PFSK-1 (cell line): ENCODE data around the gene NRG3.

Experiments used
- POLR2AphosphoS5 ChIP-seq: IDR thresholded peaks from 2 replicates; pipeline ENCODE4 v1.6.1; 2012; ENCODE audit warnings: low read depth, mild to moderate bottlenecking, control low read depth, low read length, moderate library complexity
- REST ChIP-seq, 2 experiments: IDR thresholded peaks; 2 replicates each; pipeline versions ENCODE4 v1.6.1 to v1.8.0; 2011 to 2012; ENCODE audit warnings: low read depth in 2 of 2, low read length in 2 of 2, control low read depth in 1 of 2, inconsistent platforms in 1 of 2, mild to moderate bottlenecking in 1 of 2, moderate library complexity in 1 of 2; ENCODE audit not compliant: insufficient read depth in 1 of 2
- TAF1 ChIP-seq: IDR thresholded peaks from 2 replicates; pipeline ENCODE4 v1.6.1; 2012; ENCODE audit warnings: low read length, control low read depth, borderline replicate concordance; ENCODE audit not compliant: insufficient read depth

DNA sequence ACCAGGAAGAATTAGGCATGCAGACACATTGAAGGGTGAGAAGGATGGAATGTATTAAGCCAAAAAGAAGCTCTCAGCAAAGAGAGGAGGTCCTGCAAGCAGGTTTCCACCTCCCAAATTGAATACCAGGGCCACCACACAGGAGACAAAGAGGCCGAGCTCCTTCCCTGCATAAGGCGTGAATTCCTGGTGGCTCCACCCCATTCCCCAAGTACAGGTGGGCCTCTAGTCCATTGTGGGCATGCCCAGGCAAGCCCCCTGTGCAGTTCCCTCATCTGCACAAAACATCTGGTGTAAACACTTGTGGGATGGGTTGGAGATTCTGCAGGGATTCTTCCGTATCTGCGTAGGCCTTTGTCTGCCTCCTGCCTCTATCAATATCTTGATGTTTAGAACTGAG, 817.5 kb downstream of the NRG3 start:
- TF ChIP-seq TAF1 = no peak
- no peak for TF ChIP-seq REST (IDR thresholded peaks at IDR 0.05; ENCODE audit: insufficient read depth in 1 of 2, low read depth in 2 of 2, low read length in 2 of 2)
- TF ChIP-seq POLR2AphosphoS5 = no peak
